ENCODE data around the gene GIMD1.

Gene GIMD1

GRCh38 chr4:106317815-106318214 lies 50.8 kb downstream of the GIMD1 start:
- TF ChIP-seq TAF1 (IDR thresholded peaks at IDR 0.05; ENCODE audit: low read depth, low read length) (no peak), SPI1 (IDR thresholded peaks at IDR 0.05; ENCODE audit: low read depth, low read length) (no peak), POLR2AphosphoS5 (IDR thresholded peaks at IDR 0.05; ENCODE audit: low read depth, low read length) (no peak), POLR2A (IDR thresholded peaks at IDR 0.05; ENCODE audit: low read depth, low read length) (no peak), POU2F2 (IDR thresholded peaks at IDR 0.05; ENCODE audit: low read depth, low read length) (no peak), PAX5 (IDR thresholded peaks at IDR 0.05; ENCODE audit: insufficient read depth, low read length, severe bottlenecking) (no peak)
- DNase-seq (ENCODE audit: insufficient read length, low spot score) (no peak), FAIRE-seq (peak; percentile 23)

- FAIRE-seq (no peak), DNase-seq (ENCODE audit: insufficient read length, low spot score) (no peak)
Observed at GRCh38 chr4:106316773-106317409, 51.7 kb downstream of the GIMD1 start.

GRCh38 chr4:106315968-106316772 lies 52.4 kb downstream of the GIMD1 start, which contains the start of the genes AIMP1 and TBCK:
AIMP1 (plus strand) TSS chr4:106316550; CDS start chr4:106325010, 8,460 bp downstream.
TBCK (minus strand) TSS chr4:106316209; CDS start chr4:106308960, 7,249 bp downstream.
- TF ChIP-seq TAF1 (IDR thresholded peaks at IDR 0.05; ENCODE audit: low read depth, low read length) (peak; percentile 80), PAX5 (IDR thresholded peaks at IDR 0.05; ENCODE audit: insufficient read depth, low read length, severe bottlenecking) (no peak), POU2F2 (IDR thresholded peaks at IDR 0.05; ENCODE audit: low read depth, low read length) (no peak; the same call in 1 of the 2 replicates), SPI1 (IDR thresholded peaks at IDR 0.05; ENCODE audit: low read depth, low read length) (no peak), POLR2A (IDR thresholded peaks at IDR 0.05; ENCODE audit: low read depth, low read length) (peak; percentile 87), POLR2AphosphoS5 (IDR thresholded peaks at IDR 0.05; ENCODE audit: low read depth, low read length) (peak; percentile 95)
- FAIRE-seq (peak; percentile 98), DNase-seq (ENCODE audit: insufficient read length, low spot score) (peak; percentile 41)

More at GRCh38 chr4:106316773-106317409, 51.7 kb downstream of the GIMD1 start:
- TF ChIP-seq PAX5 (IDR thresholded peaks at IDR 0.05; ENCODE audit: insufficient read depth, low read length, severe bottlenecking) (no peak), POLR2A (IDR thresholded peaks at IDR 0.05; ENCODE audit: low read depth, low read length) (no peak), SPI1 (IDR thresholded peaks at IDR 0.05; ENCODE audit: low read depth, low read length) (no peak), TAF1 (IDR thresholded peaks at IDR 0.05; ENCODE audit: low read depth, low read length) (no peak), POLR2AphosphoS5 (IDR thresholded peaks at IDR 0.05; ENCODE audit: low read depth, low read length) (no peak), POU2F2 (IDR thresholded peaks at IDR 0.05; ENCODE audit: low read depth, low read length) (no peak)

GRCh38 chr4:106315476-106315967 lies 53.1 kb downstream of the GIMD1 start:
- TF ChIP-seq POLR2A (IDR thresholded peaks at IDR 0.05; ENCODE audit: low read depth, low read length) (no peak), PAX5 (IDR thresholded peaks at IDR 0.05; ENCODE audit: insufficient read depth, low read length, severe bottlenecking) (no peak), SPI1 (IDR thresholded peaks at IDR 0.05; ENCODE audit: low read depth, low read length) (0 out of 2 replicates have a peak, but pooled peaks have one; percentile 22), POLR2AphosphoS5 (IDR thresholded peaks at IDR 0.05; ENCODE audit: low read depth, low read length) (no peak), POU2F2 (IDR thresholded peaks at IDR 0.05; ENCODE audit: low read depth, low read length) (no peak), TAF1 (IDR thresholded peaks at IDR 0.05; ENCODE audit: low read depth, low read length) (no peak)
- DNase-seq (ENCODE audit: insufficient read length, low spot score) (peak; percentile 2), FAIRE-seq (peak; percentile 43)

- DNase-seq (ENCODE audit: insufficient read length, low spot score) (no peak), FAIRE-seq (no peak)
- TF ChIP-seq PAX5 (IDR thresholded peaks at IDR 0.05; ENCODE audit: insufficient read depth, low read length, severe bottlenecking), result no peak
- no peak for TF ChIP-seq POLR2AphosphoS5 (IDR thresholded peaks at IDR 0.05; ENCODE audit: low read depth, low read length)
- TF ChIP-seq POU2F2 (IDR thresholded peaks at IDR 0.05; ENCODE audit: low read depth, low read length), result no peak
- no peak for TF ChIP-seq SPI1 (IDR thresholded peaks at IDR 0.05; ENCODE audit: low read depth, low read length)
- no peak for TF ChIP-seq TAF1 (IDR thresholded peaks at IDR 0.05; ENCODE audit: low read depth, low read length)
- no peak for TF ChIP-seq POLR2A (IDR thresholded peaks at IDR 0.05; ENCODE audit: low read depth, low read length)
Observed at GRCh38 chr4:106314960-106315359, 53.6 kb downstream of the GIMD1 start.

GRCh38 chr4:106312997-106313522 lies 55.5 kb downstream of the GIMD1 start:
- DNase-seq (ENCODE audit: insufficient read length, low spot score) (no peak), FAIRE-seq (no peak)
- TF ChIP-seq PAX5 (IDR thresholded peaks at IDR 0.05; ENCODE audit: insufficient read depth, low read length, severe bottlenecking), result no peak
- TF ChIP-seq POLR2A (IDR thresholded peaks at IDR 0.05; ENCODE audit: low read depth, low read length), result no peak

GRCh38 chr4:106312377-106312776 lies 56.2 kb downstream of the GIMD1 start:
- no peak for TF ChIP-seq PAX5 (IDR thresholded peaks at IDR 0.05; ENCODE audit: insufficient read depth, low read length, severe bottlenecking)
- no peak for TF ChIP-seq SPI1 (IDR thresholded peaks at IDR 0.05; ENCODE audit: low read depth, low read length)
- FAIRE-seq (no peak), DNase-seq (ENCODE audit: insufficient read length, low spot score) (no peak)

Data from GM12891 (cell line).